Keratinocyte (primary cell): ENCODE data around the gene SUSD6. TPM values are rescaled to one million over a fixed set of nuclear protein-coding genes. Genes with fewer than 3 reads are reported as not detected.

Source experiments
- DNase-seq: peaks from one replicate; pipeline ENCODE4 v3.0.0-alpha.2; 2011; ENCODE audit warnings: low read depth, missing footprints, low spot score
- FAIRE-seq: peaks from 2 replicates; lab custom pipeline; 2011; peaks lifted over from hg19 to GRCh38; lab: Jason Lieb, UNC
- H2AFZ ChIP-seq: 2 replicates; pipeline ENCODE4 v1.6.0; 2012; ENCODE audit warnings: low read length, control low read depth, inconsistent platforms; ENCODE audit not compliant: control insufficient read depth
- H3K27ac ChIP-seq: 2 replicates; pipeline ENCODE4 v1.5.1; 2011; ENCODE audit warnings: low read length; ENCODE audit not compliant: control insufficient read depth, insufficient read depth
- H3K27me3 ChIP-seq: 3 replicates; pipeline ENCODE4 v1.6.0; 2011; ENCODE audit warnings: low read length; ENCODE audit not compliant: control insufficient read depth, insufficient read depth; ENCODE audit errors: extremely low read depth
- H3K36me3 ChIP-seq, 2 experiments: 2 replicates in 1 of 2; 3 replicates in 1 of 2; pipeline ENCODE4 v1.5.1; 2011; ENCODE audit warnings: low read length in 2 of 2, mild to moderate bottlenecking in 1 of 2; ENCODE audit not compliant: control insufficient read depth in 2 of 2, insufficient read depth in 2 of 2; ENCODE audit errors: extremely low read depth in 1 of 2
- H3K4me1 ChIP-seq: 3 replicates; pipeline ENCODE4 v1.5.1; 2011; ENCODE audit warnings: low read length; ENCODE audit not compliant: control insufficient read depth, insufficient read depth; ENCODE audit errors: extremely low read depth
- H3K4me2 ChIP-seq: 3 replicates; pipeline ENCODE4 v1.6.0; 2011; ENCODE audit warnings: low read depth, low read length; ENCODE audit not compliant: control insufficient read depth, insufficient read depth; ENCODE audit errors: extremely low read depth
- H3K4me3 ChIP-seq, 3 experiments: fragments of 200-600 bp in 1 of 3; sonication (generic) in 1 of 3; 2 replicates in 2 of 3; 3 replicates in 1 of 3; pipeline ENCODE4 v1.5.1; 2011 to 2016; ENCODE audit warnings: low read length in 3 of 3, mild to moderate bottlenecking in 3 of 3, control low read depth in 2 of 3, inconsistent platforms in 1 of 3, low read depth in 1 of 3, mixed read lengths in 1 of 3, mixed run types in 1 of 3, moderate library complexity in 1 of 3; ENCODE audit not compliant: control insufficient read depth in 2 of 3, insufficient read depth in 2 of 3; ENCODE audit errors: extremely low read depth in 1 of 3
- H3K79me2 ChIP-seq: 2 replicates; pipeline ENCODE4 v1.6.0; 2012; ENCODE audit warnings: low read length; ENCODE audit not compliant: control insufficient read depth, insufficient read depth
- H3K9ac ChIP-seq: 3 replicates; pipeline ENCODE4 v1.6.0; 2011; ENCODE audit warnings: low read length; ENCODE audit not compliant: control insufficient read depth, insufficient read depth; ENCODE audit errors: extremely low read depth
- H3K9me1 ChIP-seq: 3 replicates; pipeline ENCODE4 v1.6.0; 2011; ENCODE audit warnings: low read length; ENCODE audit not compliant: control insufficient read depth, insufficient read depth; ENCODE audit errors: extremely low read depth
- H3K9me3 ChIP-seq: 2 replicates; pipeline ENCODE4 v1.5.1; 2012; ENCODE audit warnings: low read depth, low read length; ENCODE audit not compliant: control insufficient read depth
- H4K20me1 ChIP-seq: 3 replicates; pipeline ENCODE4 v1.6.0; 2011; ENCODE audit warnings: low read length; ENCODE audit not compliant: control insufficient read depth, insufficient read depth; ENCODE audit errors: extremely low read depth
- CTCF ChIP-seq, 3 experiments: IDR thresholded peaks in 1 of 3; conservative IDR thresholded peaks in 1 of 3; optimal IDR thresholded peaks in 1 of 3; 2 replicates in 2 of 3; 3 replicates in 1 of 3; pipeline versions ENCODE3 to v1.5.1; 2011; ENCODE audit warnings: low read length in 3 of 3, mild to moderate bottlenecking in 3 of 3, moderate library complexity in 2 of 3, control low read depth in 1 of 3, inconsistent platforms in 1 of 3; ENCODE audit not compliant: insufficient read depth in 2 of 3; ENCODE audit errors: extremely low read depth in 1 of 3
- EZH2 ChIP-seq: IDR thresholded peaks from one replicate; pipeline ENCODE4 v1.6.1; 2012; ENCODE audit warnings: inconsistent platforms, mild to moderate bottlenecking, low read length, moderate library complexity
- dilution Hi-C: fragments of 300-500 bp; cut with MboI; formaldehyde crosslinking; loops from one replicate; pipeline ENCODE4 v1.7.0; 2020; ENCODE audit warnings: low sequenced_read_pairs; ENCODE audit not compliant: extremely low pct_ligation_motif_present
- polyA plus RNA-seq, 5 experiments: library from polyadenylated mRNA; depleted of rRNA in 3 of 5; stranded (reverse) in 3 of 5; stranded (forward) in 1 of 5; unstranded in 1 of 5; fragments of >200 nt; gene quantifications; 1 replicate in 1 of 5; 2 replicates in 3 of 5; 3 replicates in 1 of 5; pipeline versions ENCODE4 v1.2.1 to v1.2.3, GENCODE V29; 2011 to 2012; ENCODE audit warnings: missing spikeins in 2 of 5, low read depth in 1 of 5, low replicate concordance in 1 of 5

SUSD6 gene
- polyA plus RNA-seq, 1 donor (not counting 4 experiments of a cell fraction or from before 2014, with no cell fraction given) = 10.5 TPM

- DNase-seq (no peak), FAIRE-seq (no peak)
- peaks cover 40% of the 10 kb centered on the region for H3K79me2 ChIP-seq
- dilution Hi-C loops = no loop called here
- TF ChIP-seq CTCF (optimal IDR thresholded peaks at IDR 0.05 in 1 of 3, IDR thresholded peaks at IDR 0.05 in 1 of 3, conservative IDR thresholded peaks at IDR 0.05 in 1 of 3; ENCODE audit: extremely low read depth in 1 of 3, insufficient read depth in 2 of 3, low read length in 3 of 3) (no peak), EZH2 (no peak)
- H3K27me3 ChIP-seq = no peaks in the 10 kb centered on the region
- no peak overlapping the region for H3K4me3 ChIP-seq
- H3K36me3 ChIP-seq = peaks cover 3% of the 10 kb centered on the region in 2 experiments
- H4K20me1 ChIP-seq = no peaks in the 10 kb centered on the region
- H3K4me1 ChIP-seq = peaks cover 44% of the 10 kb centered on the region
- peak overlapping the region; percentile 58 for H3K4me2 ChIP-seq
- no peaks in the 10 kb centered on the region for H3K9me3 ChIP-seq
- peaks cover 2% of the 10 kb centered on the region for H3K9me1 ChIP-seq
- H2AFZ ChIP-seq = no peak overlapping the region
- H3K9ac ChIP-seq = peak overlapping the region; percentile 87
- peak overlapping the region; percentile 99 for H3K27ac ChIP-seq
These were observed 72.6 kb downstream of the SUSD6 start for GRCh38 chr14:69683971-69684370.

- H3K79me2 ChIP-seq = peaks cover 40% of the 10 kb centered on the region
- TF ChIP-seq CTCF (optimal IDR thresholded peaks at IDR 0.05 in 1 of 3, IDR thresholded peaks at IDR 0.05 in 1 of 3, conservative IDR thresholded peaks at IDR 0.05 in 1 of 3; ENCODE audit: extremely low read depth in 1 of 3, insufficient read depth in 2 of 3, low read length in 3 of 3) = no peak
- TF ChIP-seq EZH2 = no peak
- no peak overlapping the region for H2AFZ ChIP-seq
- H3K4me1 ChIP-seq = peaks cover 44% of the 10 kb centered on the region
- dilution Hi-C loops = no loop called here
- peak overlapping the region; percentile 87 for H3K9ac ChIP-seq
- peak; percentile 36 for FAIRE-seq
- H3K27ac ChIP-seq = peak overlapping the region; percentile 99
- peaks cover 2% of the 10 kb centered on the region for H3K9me1 ChIP-seq
- no peaks in the 10 kb centered on the region for H3K27me3 ChIP-seq
- H3K4me3 ChIP-seq = no peak overlapping the region
- DNase-seq = no peak
- peaks cover 3% of the 10 kb centered on the region in 2 experiments for H3K36me3 ChIP-seq
- H3K9me3 ChIP-seq = no peaks in the 10 kb centered on the region
- H3K4me2 ChIP-seq = peak overlapping the region; percentile 58
- H4K20me1 ChIP-seq = no peaks in the 10 kb centered on the region
These were observed 73.2 kb downstream of the SUSD6 start for GRCh38 chr14:69684461-69685217.
